A549 treated with dexamethasone at 1 μM for 4 hours (cell line): ENCODE measurements around the gene NEK11. TPM values are rescaled to one million over a fixed set of nuclear protein-coding genes. Genes with fewer than 3 reads are reported as not detected.

ENCODE experiments used
- total RNA-seq: library from RNA; stranded (reverse); fragments of 200-300 nt; extraction: Qiagen RNA extraction; gene quantifications from 5 replicates; pipeline ENCODE4 v1.2.3, GENCODE V29; 2022

NEK11 gene
- total RNA-seq, result 4.3 to 5.2 TPM (median 4.8 TPM) in 5 replicates

GRCh38 chr3:131026321-131027151, at the start of gene NEK11, which contains the start of gene ASTE1:
NEK11 (plus strand) TSS chr3:131026877; CDS start chr3:131029709, 2,832 bp downstream.
ASTE1 (minus strand) TSS chr3:131026825; CDS start chr3:131025306, 1,519 bp downstream.

GRCh38 chr3:131381445-131382291, 355.0 kb downstream of the NEK11 start, which contains the start of gene NUDT16:
NUDT16 (plus strand) TSS chr3:131381774; CDS start chr3:131381805, 31 bp downstream.

Other genes with a start within 250 kb of the NEK11 start
- 28.6 to 33.4 TPM (median 32.5 TPM) in 5 replicates for gene ATP2C1, start 132.8 kb upstream of the NEK11 start, total RNA-seq
- gene ASTE1, start 52 bp upstream of the NEK11 start, total RNA-seq, result 5.4 to 6.1 TPM (median 5.7 TPM) in 5 replicates